DND-41 (cell line): Measurements from ENCODE around the gene CCDC201.

Source experiments
- ATAC-seq: fragments of 200-7000 bp; cut with Tn5 transposase; 3 replicates; pipeline ENCODE4 v1.9.1; 2021; ENCODE audit warnings: low read depth; ENCODE audit not compliant: insufficient read depth
- DNase-seq: peaks from one replicate; pipeline ENCODE4 v3.0.0-alpha.2; 2020
- H2AFZ ChIP-seq: 2 replicates; pipeline ENCODE4 v1.6.0; 2012; ENCODE audit warnings: low read depth, low read length
- H3K27ac ChIP-seq: 2 replicates; pipeline ENCODE4 v1.5.1; 2012; ENCODE audit warnings: low read length, inconsistent platforms
- H3K27me3 ChIP-seq: fragments of 200-600 bp; sonication (generic); 2 replicates; pipeline ENCODE4 v1.6.0; 2012; ENCODE audit warnings: low read length, mild to moderate bottlenecking, inconsistent platforms; ENCODE audit not compliant: insufficient read depth, poor library complexity
- H3K36me3 ChIP-seq: 2 replicates; pipeline ENCODE4 v1.5.1; 2012; ENCODE audit warnings: low read length, inconsistent platforms; ENCODE audit not compliant: insufficient read depth
- H3K4me1 ChIP-seq: 2 replicates; pipeline ENCODE4 v1.5.1; 2012; ENCODE audit warnings: mild to moderate bottlenecking, low read length; ENCODE audit not compliant: insufficient read depth
- H3K4me2 ChIP-seq: 2 replicates; pipeline ENCODE4 v1.6.0; 2012; ENCODE audit warnings: mild to moderate bottlenecking, moderate library complexity, low read length, inconsistent platforms; ENCODE audit not compliant: insufficient read depth
- H3K4me3 ChIP-seq, 2 experiments: fragments of 200-600 bp in 1 of 2; shearing (Covaris generic) in 1 of 2; 2 replicates each; pipeline ENCODE4 v1.5.1; 2012 to 2016; ENCODE audit warnings: inconsistent platforms in 2 of 2, low read length in 2 of 2, mild to moderate bottlenecking in 2 of 2, low read depth in 1 of 2, moderate library complexity in 1 of 2
- H3K79me2 ChIP-seq: 2 replicates; pipeline ENCODE4 v1.6.0; 2012; ENCODE audit warnings: low read length, inconsistent platforms; ENCODE audit not compliant: insufficient read depth
- H3K9ac ChIP-seq: 2 replicates; pipeline ENCODE4 v1.6.0; 2012; ENCODE audit warnings: low read depth, mild to moderate bottlenecking, inconsistent platforms, low read length, moderate library complexity
- H3K9me3 ChIP-seq: 2 replicates; pipeline ENCODE4 v1.5.1; 2012; ENCODE audit warnings: low read length, moderate library complexity, mild to moderate bottlenecking, inconsistent platforms; ENCODE audit not compliant: insufficient read depth, severe bottlenecking
- H4K20me1 ChIP-seq: 2 replicates; pipeline ENCODE4 v1.6.0; 2012; ENCODE audit warnings: low read length; ENCODE audit not compliant: insufficient read depth
- EZH2 ChIP-seq: IDR thresholded peaks from 3 replicates; pipeline ENCODE4 v1.6.1; 2012; ENCODE audit warnings: borderline replicate concordance, low read depth, mild to moderate bottlenecking, moderate library complexity, low read length, inconsistent platforms; ENCODE audit not compliant: severe bottlenecking
- TF ChIP-seq, protein P1 (sequence below): IDR thresholded peaks from 2 replicates; pipeline ENCODE4 v1.5.1; 2012; ENCODE audit warnings: borderline replicate concordance, low read length, moderate library complexity, mild to moderate bottlenecking; ENCODE audit not compliant: poor library complexity, severe bottlenecking; ENCODE audit errors: extremely low read depth

Gene CCDC201

DNA sequence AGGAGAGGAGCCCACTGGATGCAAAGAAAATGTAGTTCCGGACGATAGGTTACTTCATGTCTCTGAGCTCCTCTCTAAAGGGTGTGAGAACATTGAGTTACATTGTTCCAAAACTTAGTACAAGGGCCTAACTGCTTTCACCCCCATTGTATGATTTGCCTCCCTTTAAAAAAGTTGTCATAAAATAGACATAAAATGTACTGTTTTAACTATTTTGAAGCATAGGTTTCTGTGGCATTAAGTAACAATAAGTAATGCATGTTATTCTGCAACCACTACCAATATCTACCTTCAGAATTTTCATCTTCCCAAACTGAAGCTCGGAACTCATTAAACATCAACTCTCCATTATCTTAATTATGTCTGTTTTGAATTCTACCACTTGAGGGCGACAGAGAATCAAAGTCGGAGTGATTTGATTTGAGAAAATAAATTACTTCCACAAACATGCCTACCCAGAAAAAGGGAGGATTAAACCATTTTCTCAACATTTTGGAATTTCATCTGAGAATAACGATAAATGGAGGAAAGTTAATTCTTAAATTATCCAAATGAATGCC is 18.1 kb upstream of the CCDC201 start:
- Histone ChIP-seq H2AFZ (no peak overlapping the region), H3K27me3 (peaks cover 15% of the 10 kb centered on the region)
- DNase-seq = no peak

DNA sequence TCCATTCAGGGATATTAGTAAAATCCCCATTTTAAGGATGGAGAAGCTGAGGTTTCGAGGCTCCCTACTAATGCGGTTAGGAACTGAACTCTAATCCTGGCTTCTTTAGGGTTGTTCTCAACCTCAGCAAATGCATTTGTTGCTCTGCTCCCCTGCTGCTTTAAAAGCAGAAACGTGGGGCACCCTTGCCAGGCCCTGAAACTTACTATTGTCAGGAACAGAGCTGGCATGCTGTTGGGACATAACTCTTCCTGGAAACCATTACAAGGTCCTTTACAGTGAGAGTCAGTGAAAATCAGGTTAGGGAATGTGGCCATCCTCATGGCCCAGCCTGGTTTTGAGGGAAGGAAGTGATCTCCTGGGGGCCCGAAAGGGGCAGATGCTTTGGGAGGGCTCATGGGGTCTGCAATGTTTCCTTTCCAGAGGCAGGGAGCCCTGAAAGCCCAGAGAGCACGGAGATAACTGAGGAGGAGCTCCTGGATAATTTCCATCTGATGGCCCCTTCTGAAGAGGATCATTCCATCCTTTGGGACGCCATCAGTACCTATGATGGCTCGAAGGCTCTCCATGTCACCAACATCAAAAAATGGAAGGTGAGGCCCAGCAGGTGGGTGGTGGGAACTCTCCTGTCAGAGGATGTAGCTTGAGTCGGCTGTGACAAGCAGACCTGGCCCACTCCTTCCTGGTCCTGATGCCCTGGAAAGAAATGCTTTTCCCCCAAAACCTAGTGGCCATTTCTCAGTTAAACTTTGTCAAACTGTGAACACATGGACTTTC is 17.4 kb upstream of the CCDC201 start:
- Histone ChIP-seq H3K27ac (no peak overlapping the region), H4K20me1 (no peaks in the 10 kb centered on the region), H3K9ac (no peak overlapping the region), H3K4me1 (no peaks in the 10 kb centered on the region), H3K4me3 (no peak overlapping the region), H3K9me3 (no peaks in the 10 kb centered on the region), H3K36me3 (no peaks in the 10 kb centered on the region), H3K4me2 (no peak overlapping the region), H2AFZ (no peak overlapping the region), H3K79me2 (no peaks in the 10 kb centered on the region), H3K27me3 (peaks cover 14% of the 10 kb centered on the region)
- DNase-seq (no peak), ATAC-seq (no peak)
- TF ChIP-seq, protein P1, sequence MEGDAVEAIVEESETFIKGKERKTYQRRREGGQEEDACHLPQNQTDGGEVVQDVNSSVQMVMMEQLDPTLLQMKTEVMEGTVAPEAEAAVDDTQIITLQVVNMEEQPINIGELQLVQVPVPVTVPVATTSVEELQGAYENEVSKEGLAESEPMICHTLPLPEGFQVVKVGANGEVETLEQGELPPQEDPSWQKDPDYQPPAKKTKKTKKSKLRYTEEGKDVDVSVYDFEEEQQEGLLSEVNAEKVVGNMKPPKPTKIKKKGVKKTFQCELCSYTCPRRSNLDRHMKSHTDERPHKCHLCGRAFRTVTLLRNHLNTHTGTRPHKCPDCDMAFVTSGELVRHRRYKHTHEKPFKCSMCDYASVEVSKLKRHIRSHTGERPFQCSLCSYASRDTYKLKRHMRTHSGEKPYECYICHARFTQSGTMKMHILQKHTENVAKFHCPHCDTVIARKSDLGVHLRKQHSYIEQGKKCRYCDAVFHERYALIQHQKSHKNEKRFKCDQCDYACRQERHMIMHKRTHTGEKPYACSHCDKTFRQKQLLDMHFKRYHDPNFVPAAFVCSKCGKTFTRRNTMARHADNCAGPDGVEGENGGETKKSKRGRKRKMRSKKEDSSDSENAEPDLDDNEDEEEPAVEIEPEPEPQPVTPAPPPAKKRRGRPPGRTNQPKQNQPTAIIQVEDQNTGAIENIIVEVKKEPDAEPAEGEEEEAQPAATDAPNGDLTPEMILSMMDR = no peak
- no peak for TF ChIP-seq EZH2

More for the DNA sequence above, 18.1 kb upstream of the CCDC201 start:
- no peaks in the 10 kb centered on the region for H4K20me1 ChIP-seq
- TF ChIP-seq, protein P1 = peak; percentile 68
- no peak for TF ChIP-seq EZH2
- H3K27ac ChIP-seq = no peak overlapping the region
- no peak overlapping the region for H3K4me3 ChIP-seq
- H3K9ac ChIP-seq = no peak overlapping the region
- no peaks in the 10 kb centered on the region for H3K36me3 ChIP-seq
- H3K9me3 ChIP-seq = no peaks in the 10 kb centered on the region
- H3K4me1 ChIP-seq = no peaks in the 10 kb centered on the region
- no peak for ATAC-seq
- no peak overlapping the region for H3K4me2 ChIP-seq
- no peaks in the 10 kb centered on the region for H3K79me2 ChIP-seq

DNA sequence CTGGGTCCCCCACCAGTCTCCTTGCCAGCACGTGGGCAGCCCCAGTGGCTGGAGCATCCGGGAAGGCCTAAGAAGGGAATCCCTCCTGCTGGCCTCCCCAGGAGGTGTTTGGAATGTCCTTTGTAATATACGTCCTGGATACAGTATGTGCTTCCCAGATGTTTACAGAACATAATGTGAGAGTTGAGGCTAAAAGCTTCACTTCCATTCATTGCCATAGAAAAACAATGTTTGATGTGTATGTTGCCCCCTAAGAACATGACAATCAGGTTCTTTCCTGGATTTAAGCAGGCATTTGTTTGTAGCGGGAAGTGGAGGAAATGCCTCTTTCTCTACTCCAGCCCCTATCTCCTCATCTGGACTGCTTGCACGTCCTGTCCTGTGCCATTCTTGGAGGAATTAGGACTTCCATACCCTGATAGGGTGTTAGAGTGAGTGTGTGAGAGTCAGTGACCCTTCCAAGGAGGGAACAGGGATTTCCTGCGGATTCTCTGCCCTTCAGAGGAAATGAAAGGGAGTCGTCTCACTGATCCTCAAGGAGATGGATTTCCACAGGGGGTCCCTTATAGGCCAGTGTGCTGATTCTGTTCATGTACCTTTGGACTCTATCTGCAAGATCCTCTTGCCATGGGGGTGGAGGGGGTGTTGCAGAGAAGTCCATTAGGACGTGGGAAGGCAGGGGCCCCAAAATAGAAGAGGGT is 16.6 kb upstream of the CCDC201 start:
- no peaks in the 10 kb centered on the region for H4K20me1 ChIP-seq

More for the DNA sequence above, 16.6 kb upstream of the CCDC201 start:
- H3K27me3 ChIP-seq = peaks cover 12% of the 10 kb centered on the region
- TF ChIP-seq, protein P1 = no peak
- TF ChIP-seq EZH2 = no peak
- H3K9ac ChIP-seq = no peak overlapping the region
- H3K27ac ChIP-seq = no peak overlapping the region
- no peaks in the 10 kb centered on the region for H3K79me2 ChIP-seq
- DNase-seq (no peak), ATAC-seq (no peak)
- H3K4me1 ChIP-seq = no peaks in the 10 kb centered on the region
- no peaks in the 10 kb centered on the region for H3K9me3 ChIP-seq
- H3K4me2 ChIP-seq = no peak overlapping the region
- no peaks in the 10 kb centered on the region for H3K36me3 ChIP-seq
- no peak overlapping the region for H3K4me3 ChIP-seq
- H2AFZ ChIP-seq = no peak overlapping the region
